Measurements from ENCODE around the gene ASIC2.

DNA sequence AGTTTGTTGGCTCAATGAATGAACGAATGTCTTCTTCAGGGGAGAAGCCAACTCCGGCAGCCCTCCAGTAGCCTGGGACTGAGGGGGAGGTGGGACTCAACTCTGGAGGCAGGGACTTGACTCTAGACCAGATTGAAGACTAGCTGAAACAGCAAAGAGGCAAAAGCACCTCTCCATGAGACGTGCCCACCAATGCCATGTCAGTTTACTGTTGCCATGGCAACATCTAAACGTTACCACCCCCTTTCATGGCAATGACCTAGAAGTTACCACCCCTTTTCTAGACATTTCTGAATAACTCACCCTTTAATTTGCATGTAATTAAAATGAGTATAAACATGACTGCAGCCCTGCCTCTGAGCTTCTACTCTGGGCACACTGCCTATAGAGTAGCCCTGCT is 91.8 kb downstream of the ASIC2 start:
- no peak for TF ChIP-seq CTCF (IDR thresholded peaks at IDR 0.05)
- no peak for TF ChIP-seq ZFX (IDR thresholded peaks at IDR 0.05; ENCODE audit: borderline replicate concordance)
